Astrocyte (in vitro differentiated cells and primary cell): Measurements from ENCODE around the gene LRRC19. TPM values are rescaled to one million over a fixed set of nuclear protein-coding genes. Genes with fewer than 3 reads are reported as not detected.
A peak's percentile ranks its signal among the peaks of the same experiment; 100 is the strongest.

ENCODE experiments used
- DNase-seq: peaks from one replicate; pipeline ENCODE4 v3.0.0-alpha.2; 2010; ENCODE audit warnings: low read depth
- FAIRE-seq: peaks from 2 replicates; lab custom pipeline; 2011; peaks lifted over from hg19 to GRCh38; lab: Jason Lieb, UNC
- H2AFZ ChIP-seq: 2 replicates; pipeline ENCODE4 v1.6.0; 2012; ENCODE audit warnings: low read depth, low read length, inconsistent platforms
- H3K27ac ChIP-seq: 2 replicates; pipeline ENCODE4 v1.5.1; 2011; ENCODE audit warnings: low read depth, low read length, inconsistent platforms
- H3K27me3 ChIP-seq: 2 replicates; pipeline ENCODE4 v1.6.0; 2011; ENCODE audit warnings: low read length, inconsistent platforms; ENCODE audit not compliant: insufficient read depth
- H3K36me3 ChIP-seq: 2 replicates; pipeline ENCODE4 v1.5.1; 2011; ENCODE audit warnings: low read length, inconsistent platforms; ENCODE audit not compliant: insufficient read depth
- H3K4me1 ChIP-seq: 2 replicates; pipeline ENCODE4 v1.5.1; 2011; ENCODE audit warnings: low read length, inconsistent platforms; ENCODE audit not compliant: insufficient read depth
- H3K4me2 ChIP-seq: 2 replicates; pipeline ENCODE4 v1.6.0; 2012; ENCODE audit warnings: low read length, inconsistent platforms
- H3K4me3 ChIP-seq: 2 replicates; pipeline ENCODE4 v1.5.1; 2011; ENCODE audit warnings: low read depth, mild to moderate bottlenecking, low read length, inconsistent platforms; ENCODE audit not compliant: insufficient read depth
- H3K79me2 ChIP-seq: 2 replicates; pipeline ENCODE4 v1.6.0; 2012; ENCODE audit warnings: mild to moderate bottlenecking, low read length, inconsistent platforms; ENCODE audit not compliant: insufficient read depth
- H3K9ac ChIP-seq: 2 replicates; pipeline ENCODE4 v1.6.0; 2012; ENCODE audit warnings: mild to moderate bottlenecking, low read length, inconsistent platforms
- H3K9me3 ChIP-seq: 2 replicates; pipeline ENCODE4 v1.5.1; 2012; ENCODE audit warnings: low read depth, mild to moderate bottlenecking, low read length, inconsistent platforms; ENCODE audit not compliant: insufficient read depth
- H4K20me1 ChIP-seq: 2 replicates; pipeline ENCODE4 v1.6.0; 2012; ENCODE audit warnings: low read length, inconsistent platforms; ENCODE audit not compliant: insufficient read depth
- H3K27ac Mint-ChIP-seq: one replicate; pipeline ENCODE4 v1.8.0; 2021; ENCODE audit warnings: mild to moderate bottlenecking, mixed read lengths; ENCODE audit not compliant: unreplicated experiment
- H3K27me3 Mint-ChIP-seq: one replicate; pipeline ENCODE4 v1.8.0; 2021; ENCODE audit warnings: low read depth, mixed read lengths; ENCODE audit not compliant: unreplicated experiment
- H3K36me3 Mint-ChIP-seq: one replicate; pipeline ENCODE4 v1.8.0; 2021; ENCODE audit warnings: low read depth, mixed read lengths; ENCODE audit not compliant: unreplicated experiment
- H3K4me1 Mint-ChIP-seq: one replicate; pipeline ENCODE4 v1.8.0; 2021; ENCODE audit warnings: low read depth, mixed read lengths; ENCODE audit not compliant: unreplicated experiment
- H3K4me3 Mint-ChIP-seq: one replicate; pipeline ENCODE4 v1.8.0; 2021; ENCODE audit warnings: mild to moderate bottlenecking, moderate library complexity, mixed read lengths; ENCODE audit not compliant: unreplicated experiment
- H3K9me3 Mint-ChIP-seq: one replicate; pipeline ENCODE4 v1.8.0; 2021; ENCODE audit warnings: mild to moderate bottlenecking, mixed read lengths; ENCODE audit not compliant: unreplicated experiment
- EZH2 ChIP-seq: IDR thresholded peaks from 2 replicates; pipeline ENCODE4 v1.6.1; 2012; ENCODE audit warnings: mild to moderate bottlenecking, low read length, inconsistent platforms; ENCODE audit not compliant: insufficient read depth
- total RNA-seq: library from RNA; stranded (reverse); gene quantifications from 2 replicates; pipeline ENCODE4 v1.2.1, GENCODE V29; 2021
- TF ChIP-seq, protein P1 (sequence below): IDR thresholded peaks from 2 replicates; pipeline ENCODE4 v1.5.1; 2011; ENCODE audit warnings: low read depth, mild to moderate bottlenecking, inconsistent platforms, low read length, moderate library complexity; ENCODE audit not compliant: insufficient read depth

The LRRC19 gene
- total RNA-seq, 1 donor from 2014 or later, result not detected

DNA sequence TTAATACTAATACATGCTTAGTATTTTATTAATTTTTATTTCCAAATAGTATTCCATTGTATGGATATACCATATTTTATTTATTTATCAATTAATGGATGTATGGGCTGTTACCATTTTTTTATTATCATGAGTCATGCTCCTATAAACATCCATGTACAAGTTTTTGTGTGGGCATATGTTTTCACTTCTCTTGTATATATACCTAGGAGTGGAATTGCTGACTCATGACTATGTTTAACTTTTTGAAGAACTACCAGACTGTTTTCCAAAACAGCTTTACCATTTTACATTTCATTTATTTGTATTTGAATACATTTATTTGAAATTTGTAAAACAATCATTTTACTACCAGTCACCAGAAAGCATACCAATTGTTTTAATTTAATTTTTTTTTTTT is 14.1 kb upstream of the LRRC19 start:
- FAIRE-seq, result no peak
- H3K9me3 ChIP-seq, result no peaks in the 10 kb centered on the region
- no peaks in the 10 kb centered on the region for H3K27me3 ChIP-seq
- H3K36me3 ChIP-seq, result peaks cover 7% of the 10 kb centered on the region
- H3K27me3 Mint-ChIP-seq, result no peaks in the 10 kb centered on the region
- DNase-seq, result peak; percentile 10
- H3K79me2 ChIP-seq, result no peaks in the 10 kb centered on the region
- no peak overlapping the region for H3K27ac ChIP-seq
- H2AFZ ChIP-seq, result no peak overlapping the region
- no peak overlapping the region for H3K9ac ChIP-seq
- TF ChIP-seq EZH2, result no peak
- TF ChIP-seq, protein P1, sequence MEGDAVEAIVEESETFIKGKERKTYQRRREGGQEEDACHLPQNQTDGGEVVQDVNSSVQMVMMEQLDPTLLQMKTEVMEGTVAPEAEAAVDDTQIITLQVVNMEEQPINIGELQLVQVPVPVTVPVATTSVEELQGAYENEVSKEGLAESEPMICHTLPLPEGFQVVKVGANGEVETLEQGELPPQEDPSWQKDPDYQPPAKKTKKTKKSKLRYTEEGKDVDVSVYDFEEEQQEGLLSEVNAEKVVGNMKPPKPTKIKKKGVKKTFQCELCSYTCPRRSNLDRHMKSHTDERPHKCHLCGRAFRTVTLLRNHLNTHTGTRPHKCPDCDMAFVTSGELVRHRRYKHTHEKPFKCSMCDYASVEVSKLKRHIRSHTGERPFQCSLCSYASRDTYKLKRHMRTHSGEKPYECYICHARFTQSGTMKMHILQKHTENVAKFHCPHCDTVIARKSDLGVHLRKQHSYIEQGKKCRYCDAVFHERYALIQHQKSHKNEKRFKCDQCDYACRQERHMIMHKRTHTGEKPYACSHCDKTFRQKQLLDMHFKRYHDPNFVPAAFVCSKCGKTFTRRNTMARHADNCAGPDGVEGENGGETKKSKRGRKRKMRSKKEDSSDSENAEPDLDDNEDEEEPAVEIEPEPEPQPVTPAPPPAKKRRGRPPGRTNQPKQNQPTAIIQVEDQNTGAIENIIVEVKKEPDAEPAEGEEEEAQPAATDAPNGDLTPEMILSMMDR, result no peak
- H3K4me1 ChIP-seq, result no peaks in the 10 kb centered on the region
- no peak overlapping the region for H3K4me2 ChIP-seq
- H3K27ac Mint-ChIP-seq, result no peak overlapping the region
- no peak overlapping the region for H3K4me3 Mint-ChIP-seq
- H3K4me1 Mint-ChIP-seq, result peaks cover 3% of the 10 kb centered on the region
- no peak overlapping the region for H3K4me3 ChIP-seq
- peaks cover 13% of the 10 kb centered on the region for H3K36me3 Mint-ChIP-seq
- H4K20me1 ChIP-seq, result no peaks in the 10 kb centered on the region
- H3K9me3 Mint-ChIP-seq, result peaks cover 3% of the 10 kb centered on the region

DNA sequence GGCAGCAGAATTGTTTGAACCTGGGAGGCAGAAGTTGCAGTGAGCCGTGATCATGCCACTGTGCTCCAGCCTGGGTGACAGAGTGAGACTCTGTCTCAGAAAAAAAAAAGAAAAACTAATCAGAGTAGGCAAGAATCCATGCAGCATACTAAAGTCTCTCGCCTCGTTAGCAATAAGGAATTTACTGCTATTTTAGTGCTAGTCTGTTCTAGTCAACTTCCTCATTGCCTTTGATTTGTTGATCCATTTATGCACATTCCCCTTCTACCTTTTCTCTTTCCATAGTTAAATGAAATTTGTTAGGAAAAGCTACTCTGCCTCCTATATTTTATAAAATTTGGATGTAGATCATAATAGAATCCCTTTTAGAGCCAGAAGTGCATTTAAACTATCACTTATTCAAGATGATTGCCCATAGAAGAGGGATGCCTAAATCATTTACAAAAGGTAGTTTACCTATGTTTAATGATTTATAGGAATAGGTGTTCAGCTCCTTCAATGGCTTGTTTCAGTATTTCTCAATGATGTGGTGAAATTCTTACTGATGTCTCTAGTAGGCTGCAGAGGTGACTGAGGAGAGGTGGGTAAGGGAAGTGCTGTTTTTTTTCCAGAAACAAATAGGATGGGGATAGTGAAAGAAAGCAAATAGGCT is 1.9 kb downstream of the LRRC19 start:
- Histone ChIP-seq H3K4me3 (no peak overlapping the region), H3K9me3 (no peaks in the 10 kb centered on the region), H3K79me2 (no peaks in the 10 kb centered on the region), H3K36me3 (no peaks in the 10 kb centered on the region), H2AFZ (no peak overlapping the region), H3K4me1 (no peaks in the 10 kb centered on the region), H3K27ac (no peak overlapping the region), H3K9ac (no peak overlapping the region), H4K20me1 (no peaks in the 10 kb centered on the region), H3K27me3 (no peaks in the 10 kb centered on the region), H3K4me2 (no peak overlapping the region)
- no peak for DNase-seq
- H3K4me3 Mint-ChIP-seq, result no peak overlapping the region
- no peaks in the 10 kb centered on the region for H3K27me3 Mint-ChIP-seq
- no peaks in the 10 kb centered on the region for H3K9me3 Mint-ChIP-seq
- TF ChIP-seq EZH2, result no peak
- TF ChIP-seq, protein P1, result no peak
- no peaks in the 10 kb centered on the region for H3K4me1 Mint-ChIP-seq
- H3K36me3 Mint-ChIP-seq, result no peaks in the 10 kb centered on the region
- FAIRE-seq, result no peak
- H3K27ac Mint-ChIP-seq, result no peak overlapping the region

DNA sequence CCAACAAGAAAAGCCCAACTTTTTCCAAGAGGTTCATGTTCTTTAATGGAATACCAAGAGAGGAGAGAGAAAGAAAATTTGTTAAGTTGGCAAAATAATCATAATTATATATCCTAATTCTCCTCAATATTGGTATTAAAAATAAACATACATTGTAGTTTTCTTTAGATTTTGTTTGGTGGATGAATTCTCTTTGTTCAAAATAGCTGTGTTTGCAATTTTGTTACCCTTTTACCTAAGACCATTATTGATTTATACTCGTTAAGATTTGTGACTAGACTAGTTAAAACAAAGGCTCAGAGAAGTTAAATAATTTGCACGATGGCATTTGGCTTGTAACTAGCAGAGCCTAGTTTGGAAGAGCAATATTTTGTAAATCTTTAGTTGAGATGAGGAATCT is 9.7 kb downstream of the LRRC19 start:
- Mint-ChIP-seq H3K36me3 (no peaks in the 10 kb centered on the region), H3K9me3 (no peaks in the 10 kb centered on the region), H3K4me1 (no peaks in the 10 kb centered on the region), H3K4me3 (no peak overlapping the region), H3K27ac (no peak overlapping the region), H3K27me3 (no peaks in the 10 kb centered on the region)
- TF ChIP-seq, protein P1, result no peak
- no peak for TF ChIP-seq EZH2
- H3K79me2 ChIP-seq, result no peaks in the 10 kb centered on the region
- H3K36me3 ChIP-seq, result no peaks in the 10 kb centered on the region
- H3K27ac ChIP-seq, result no peak overlapping the region
- H3K4me1 ChIP-seq, result no peaks in the 10 kb centered on the region
- H3K4me2 ChIP-seq, result no peak overlapping the region
- H3K9ac ChIP-seq, result no peak overlapping the region
- H3K27me3 ChIP-seq, result no peaks in the 10 kb centered on the region
- H2AFZ ChIP-seq, result no peak overlapping the region
- FAIRE-seq (no peak), DNase-seq (no peak)
- H3K4me3 ChIP-seq, result no peak overlapping the region
- H3K9me3 ChIP-seq, result no peaks in the 10 kb centered on the region
- H4K20me1 ChIP-seq, result no peaks in the 10 kb centered on the region
